ENCODE measurements around the gene SLC6A7. TPM values are rescaled to one million over a fixed set of nuclear protein-coding genes. Genes with fewer than 3 reads are reported as not detected.

SLC6A7 gene
- total RNA-seq, 1 donor from 2014 or later, result not detected

GRCh38 chr5:150189326-150189725 is 536 bp upstream of the SLC6A7 start:
- intact Hi-C loops (cut with micrococcal nuclease), result no loop called here

DNA sequence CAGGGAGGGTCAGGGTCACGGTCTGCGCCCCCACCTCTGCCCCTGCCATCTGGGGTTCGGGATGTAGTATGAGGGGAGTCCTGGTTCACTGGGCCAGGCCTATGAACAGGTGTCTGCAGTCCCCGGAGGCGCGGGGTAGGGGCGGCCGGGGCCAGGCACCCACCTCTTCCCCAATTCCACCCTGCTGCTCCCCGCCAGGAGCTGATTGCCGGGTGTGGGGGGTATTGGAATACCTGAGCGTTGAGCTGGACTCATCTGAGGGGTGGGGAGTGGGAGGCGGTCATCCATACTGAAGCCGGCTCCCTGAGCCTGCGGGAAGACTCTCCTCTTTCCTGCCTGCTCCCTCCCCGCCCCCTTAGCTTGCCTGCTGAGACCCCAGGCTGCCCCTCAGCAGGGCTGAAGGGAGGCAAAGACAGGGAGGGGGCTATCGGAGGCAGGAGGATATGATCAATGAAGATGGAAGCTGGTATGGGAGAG is 679 bp downstream of the SLC6A7 start:
- intact Hi-C loops (cut with micrococcal nuclease), result no loop called here

DNA sequence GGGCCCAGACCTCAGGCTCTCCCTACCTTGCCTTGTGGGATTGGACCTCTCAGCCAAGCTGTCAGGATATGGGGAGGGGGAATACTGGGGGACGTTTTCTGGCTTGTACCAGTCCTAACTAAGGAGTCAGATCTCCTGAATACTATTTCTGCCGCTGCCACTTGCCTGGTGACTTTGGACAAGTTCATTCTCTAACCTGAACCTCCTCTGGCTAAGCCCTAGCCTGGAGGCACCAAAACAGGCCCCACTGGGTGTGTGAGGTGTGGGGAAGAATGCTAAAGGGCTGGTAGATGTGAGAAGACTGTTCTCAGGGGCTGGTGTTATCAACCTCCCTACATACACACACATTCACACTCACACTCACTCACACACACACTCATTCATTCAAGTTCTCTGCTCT is 1.1 kb downstream of the SLC6A7 start:
- intact Hi-C loops (cut with micrococcal nuclease), result no loop called here

DNA sequence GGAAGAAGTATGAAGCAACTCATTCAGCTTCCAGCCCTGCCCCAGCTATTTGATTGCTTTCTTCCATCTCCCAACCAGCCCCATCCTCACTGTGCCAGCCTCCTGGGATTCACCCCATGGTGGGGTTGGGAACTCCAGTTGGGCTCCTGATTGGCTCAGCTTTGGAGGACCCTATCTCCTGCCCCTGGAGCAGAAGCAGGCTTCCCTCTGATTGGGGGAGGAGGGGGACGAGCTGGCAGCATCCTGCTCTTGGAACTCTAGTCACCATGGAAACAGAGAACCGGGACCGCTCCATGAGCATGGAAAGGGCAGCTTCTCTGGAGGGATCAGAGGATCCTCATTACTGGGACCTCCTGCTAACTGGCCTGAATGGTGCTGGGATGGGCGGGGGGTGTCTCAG is 2.6 kb downstream of the SLC6A7 start:
- intact Hi-C loops (cut with micrococcal nuclease), result no loop called here

DNA sequence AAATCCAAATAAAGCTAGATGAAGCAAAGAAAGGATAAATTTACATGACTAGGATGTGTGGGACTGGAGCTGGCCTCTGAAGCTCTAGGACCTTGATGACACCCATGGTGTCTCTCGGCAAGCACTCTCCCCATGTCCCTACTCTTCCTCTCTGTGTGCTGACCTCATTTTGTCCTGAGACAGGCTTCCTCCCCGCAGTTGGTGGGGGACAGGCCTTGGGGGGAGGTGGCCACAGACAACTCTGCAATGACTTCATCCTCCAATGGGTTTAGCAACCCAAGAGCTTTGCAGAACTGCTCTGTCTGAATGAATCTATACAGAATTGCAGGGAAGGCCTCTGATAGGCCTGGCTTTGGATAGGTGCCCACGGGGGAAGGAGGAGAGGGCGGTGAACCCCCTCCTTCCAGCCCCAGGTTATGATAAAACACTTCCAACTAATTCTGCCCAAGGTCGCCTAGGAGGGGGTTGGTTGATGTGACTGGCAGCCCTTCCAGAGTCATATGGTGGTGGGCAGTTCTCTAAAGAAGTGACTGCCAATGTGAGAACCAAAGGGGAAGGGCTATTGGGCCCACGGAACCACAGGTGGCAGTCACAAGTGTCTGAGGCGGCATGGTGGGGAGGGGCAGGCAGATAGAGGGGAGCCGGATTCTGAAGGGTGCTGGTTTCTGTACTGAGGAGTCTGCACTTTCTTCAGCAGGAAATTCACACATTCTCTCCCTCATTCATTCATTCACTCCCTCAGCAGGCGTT is 6.0 kb downstream of the SLC6A7 start:
- intact Hi-C loops (cut with micrococcal nuclease), result no loop called here

DNA sequence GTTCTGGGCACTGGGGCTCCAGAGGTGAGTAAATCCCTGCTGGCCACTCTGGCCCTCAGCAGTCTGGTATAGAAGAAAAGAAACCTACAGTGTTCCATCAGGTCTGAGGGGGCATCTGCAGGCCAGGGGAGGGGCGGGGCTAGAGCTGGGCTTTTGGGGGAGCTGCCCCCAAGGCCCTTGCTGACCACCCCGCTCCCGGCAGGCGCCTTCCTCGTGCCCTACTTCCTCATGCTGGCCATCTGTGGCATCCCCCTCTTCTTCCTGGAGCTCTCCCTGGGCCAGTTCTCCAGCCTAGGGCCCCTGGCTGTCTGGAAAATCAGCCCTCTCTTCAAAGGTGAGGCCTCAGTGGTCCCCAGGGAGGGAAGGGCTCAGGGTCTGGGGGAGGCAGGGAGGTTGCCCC is 6.7 kb downstream of the SLC6A7 start:
- intact Hi-C loops (cut with micrococcal nuclease), result no loop called here

DNA sequence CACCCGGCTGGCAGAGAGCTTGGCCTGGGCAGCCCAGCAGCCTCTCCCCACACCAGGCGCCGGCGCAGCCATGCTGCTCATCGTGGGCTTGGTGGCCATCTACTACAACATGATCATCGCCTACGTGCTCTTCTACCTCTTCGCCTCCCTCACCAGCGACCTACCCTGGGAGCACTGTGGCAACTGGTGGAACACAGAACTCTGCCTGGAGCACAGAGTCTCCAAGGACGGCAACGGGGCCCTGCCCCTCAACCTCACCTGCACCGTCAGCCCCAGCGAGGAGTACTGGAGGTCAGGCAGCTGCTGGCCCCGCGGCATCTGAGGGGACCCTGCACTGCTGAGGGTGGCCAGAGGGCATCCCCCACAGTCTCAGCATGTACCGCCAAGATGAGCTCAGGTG is 7.1 kb downstream of the SLC6A7 start:
- intact Hi-C loops (cut with micrococcal nuclease), result no loop called here

GRCh38 chr5:150197476-150197875 is 7.6 kb downstream of the SLC6A7 start:
- intact Hi-C loops (cut with micrococcal nuclease), result no loop called here

DNA sequence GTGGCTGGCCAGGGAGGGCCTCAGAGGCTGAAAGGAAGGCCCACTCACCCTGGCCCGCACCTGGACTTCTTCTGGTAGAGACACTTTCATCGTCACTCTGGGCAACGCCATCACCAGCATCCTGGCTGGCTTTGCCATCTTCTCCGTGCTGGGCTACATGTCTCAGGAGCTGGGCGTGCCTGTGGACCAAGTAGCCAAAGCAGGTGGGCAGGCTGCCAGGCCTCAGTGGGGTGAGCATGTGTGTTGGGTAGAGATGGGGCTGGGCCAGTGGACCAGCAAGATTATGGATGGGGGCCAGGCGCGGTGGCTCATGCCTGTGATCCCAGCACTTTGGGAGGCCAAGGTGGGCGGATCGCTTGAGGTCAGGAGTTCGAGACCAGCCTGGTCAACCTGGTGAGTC is 12.6 kb downstream of the SLC6A7 start:
- intact Hi-C loops (cut with micrococcal nuclease), result no loop called here

DNA sequence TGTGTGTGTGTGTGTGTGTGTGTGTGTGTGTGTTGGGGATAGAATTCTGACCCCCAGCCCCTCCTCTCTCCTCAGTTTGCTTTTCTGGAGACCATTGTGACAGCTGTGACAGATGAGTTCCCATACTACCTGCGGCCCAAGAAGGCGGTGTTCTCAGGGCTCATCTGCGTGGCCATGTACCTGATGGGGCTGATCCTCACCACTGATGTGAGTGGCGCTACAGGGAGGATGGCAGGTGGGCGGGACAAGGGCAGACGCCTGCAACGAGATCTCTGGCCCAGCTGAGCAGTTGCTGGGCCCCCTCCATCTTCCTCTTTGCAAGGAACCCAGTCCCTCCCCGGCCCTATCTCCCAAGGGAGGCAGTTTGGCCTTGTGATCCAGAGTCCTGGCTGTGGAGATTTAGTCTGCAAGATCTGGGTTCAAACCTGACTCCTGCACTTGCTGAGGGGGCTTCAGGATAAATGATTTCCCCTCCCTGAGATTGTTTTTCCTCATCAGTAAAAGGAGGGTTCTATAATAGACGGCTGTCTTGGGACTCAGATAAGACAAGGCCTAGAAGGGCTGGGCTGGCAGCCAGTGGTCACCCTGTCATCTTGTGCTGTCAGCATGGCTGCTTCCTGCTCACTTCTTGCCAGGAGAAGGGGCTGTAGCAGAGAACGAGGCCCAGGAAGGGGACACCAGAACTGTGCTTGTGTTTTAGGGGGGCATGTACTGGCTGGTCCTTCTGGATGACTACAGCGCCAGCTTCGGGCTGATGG is 14.1 kb downstream of the SLC6A7 start:
- intact Hi-C loops (cut with micrococcal nuclease), result no loop called here

- intact Hi-C loops (cut with micrococcal nuclease), result no loop called here
These were observed 14.7 kb downstream of the SLC6A7 start for GRCh38 chr5:150204590-150204960.

DNA sequence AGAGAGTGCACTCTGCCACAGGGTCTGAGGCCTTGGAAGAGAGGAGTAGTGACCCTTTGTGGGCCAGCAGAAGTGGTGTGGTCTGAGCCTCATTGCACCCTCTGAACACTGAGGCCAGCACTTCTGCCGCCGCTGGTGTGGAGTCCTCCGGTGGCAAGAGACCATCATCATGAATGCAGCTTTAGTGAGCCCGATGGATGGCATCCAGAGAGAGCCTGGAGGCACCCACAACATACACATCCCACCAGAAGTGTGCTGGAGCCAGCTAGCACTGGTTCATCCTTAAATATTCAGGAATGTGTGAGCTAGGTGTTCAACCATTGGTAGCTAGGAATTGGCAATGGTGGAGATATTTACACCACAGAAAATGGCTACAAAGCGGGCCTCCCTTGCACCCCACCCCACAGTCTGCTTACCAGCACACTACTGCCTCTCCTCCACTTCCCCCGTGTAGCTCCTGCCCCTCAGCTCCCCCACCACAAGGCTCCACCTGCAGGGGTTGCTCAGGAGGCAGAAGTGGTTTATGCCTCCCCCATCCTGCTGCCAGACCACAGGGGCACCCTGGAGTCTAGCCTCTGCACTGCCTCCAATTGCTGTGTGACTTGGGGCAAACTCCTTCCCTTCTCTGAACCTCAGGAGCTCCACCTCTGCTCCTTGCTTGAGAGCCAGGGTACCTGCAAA is 16.4 kb downstream of the SLC6A7 start:
- intact Hi-C loops (cut with micrococcal nuclease), result no loop called here

GRCh38 chr5:150206779-150207115 is 16.9 kb downstream of the SLC6A7 start:
- intact Hi-C loops (cut with micrococcal nuclease), result no loop called here

DNA sequence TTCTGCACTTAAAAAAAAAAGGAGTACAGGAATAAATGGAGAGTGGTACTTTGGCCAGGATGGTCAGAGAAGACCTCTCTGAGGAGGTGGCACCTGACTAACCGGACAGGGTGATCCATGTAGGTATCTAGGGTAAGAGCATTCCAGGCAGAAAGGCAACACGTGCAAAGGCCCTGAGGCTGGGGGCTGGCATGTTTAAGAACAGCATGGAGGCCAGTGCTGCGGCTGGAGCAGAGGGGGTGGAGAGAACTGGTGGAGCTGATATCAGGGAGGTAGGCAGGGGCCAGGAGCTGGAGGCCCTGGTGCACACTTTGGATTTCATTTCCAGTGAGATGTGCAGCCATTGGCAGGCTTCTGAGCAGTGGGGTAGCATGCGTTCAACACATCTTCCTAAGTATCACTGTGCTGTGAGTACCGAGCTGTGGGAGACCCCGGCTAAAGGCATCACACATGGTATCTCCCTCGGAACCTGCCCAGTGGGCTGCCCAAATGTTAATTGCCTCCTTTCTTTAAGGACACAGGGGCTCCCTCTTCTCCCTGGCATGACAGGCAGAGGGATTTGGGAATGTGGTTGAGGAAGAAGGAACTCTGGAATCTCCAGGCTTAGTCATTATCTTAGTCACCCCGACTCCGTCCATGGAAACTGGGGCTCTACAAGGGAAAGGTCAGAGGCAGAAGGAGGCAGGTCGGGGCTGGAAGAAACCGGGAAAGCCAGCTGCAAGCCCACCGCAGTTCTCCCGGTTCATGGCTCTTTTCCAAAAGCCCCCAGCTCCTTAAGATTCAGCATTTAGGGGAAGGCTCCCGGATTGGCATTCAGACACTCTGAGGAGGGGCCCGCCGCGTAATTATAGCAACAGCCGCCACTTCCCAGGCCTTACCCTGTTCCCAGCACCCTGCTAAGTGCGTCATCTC is 18.6 kb downstream of the SLC6A7 start:
- intact Hi-C loops (cut with micrococcal nuclease), result no loop called here

DNA sequence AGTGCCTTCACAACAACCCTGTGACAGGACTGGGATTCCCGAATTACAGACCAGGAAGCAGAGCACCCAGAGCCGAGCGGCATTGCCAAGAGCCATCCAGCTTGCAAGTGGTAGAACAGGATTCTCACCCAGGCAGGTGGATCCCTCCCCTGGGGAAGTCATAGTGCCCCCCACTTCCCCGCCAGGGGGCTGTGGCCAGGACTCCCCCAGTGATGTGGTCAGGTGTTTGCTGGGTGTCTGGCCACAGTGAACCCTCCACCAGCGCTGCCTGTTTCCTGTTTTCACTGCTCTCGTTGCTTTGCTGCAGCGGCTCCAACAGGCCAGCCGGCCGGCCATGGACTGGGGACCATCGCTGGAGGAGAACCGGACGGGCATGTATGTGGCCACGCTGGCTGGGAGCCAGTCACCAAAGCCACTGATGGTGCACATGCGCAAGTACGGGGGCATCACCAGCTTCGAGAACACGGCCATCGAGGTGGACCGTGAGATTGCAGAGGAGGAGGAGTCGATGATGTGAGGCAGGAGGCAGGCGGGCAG is 19.3 kb downstream of the SLC6A7 start:
- intact Hi-C loops (cut with micrococcal nuclease), result no loop called here

DNA sequence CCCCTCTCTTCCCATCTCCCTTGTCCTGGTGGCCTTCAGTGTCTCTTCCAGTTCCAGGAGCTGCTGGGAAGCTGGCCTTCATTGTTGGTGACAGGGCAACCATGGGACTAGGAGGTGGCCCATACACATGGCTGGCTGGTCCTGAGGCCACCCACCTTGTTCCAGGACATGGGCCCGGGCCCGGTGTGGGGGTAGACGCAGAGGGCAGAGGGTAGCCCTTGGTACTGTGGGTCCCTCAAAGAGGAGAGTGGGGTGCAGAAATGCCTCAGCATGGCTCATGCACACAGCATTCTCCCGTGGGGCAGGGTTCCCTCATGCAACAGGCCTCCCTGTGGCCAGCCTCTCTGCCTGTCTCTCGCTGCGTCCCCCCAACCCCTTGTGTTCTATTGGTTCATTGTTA is 20.8 kb downstream of the SLC6A7 start:
- intact Hi-C loops (cut with micrococcal nuclease), result no loop called here

DNA sequence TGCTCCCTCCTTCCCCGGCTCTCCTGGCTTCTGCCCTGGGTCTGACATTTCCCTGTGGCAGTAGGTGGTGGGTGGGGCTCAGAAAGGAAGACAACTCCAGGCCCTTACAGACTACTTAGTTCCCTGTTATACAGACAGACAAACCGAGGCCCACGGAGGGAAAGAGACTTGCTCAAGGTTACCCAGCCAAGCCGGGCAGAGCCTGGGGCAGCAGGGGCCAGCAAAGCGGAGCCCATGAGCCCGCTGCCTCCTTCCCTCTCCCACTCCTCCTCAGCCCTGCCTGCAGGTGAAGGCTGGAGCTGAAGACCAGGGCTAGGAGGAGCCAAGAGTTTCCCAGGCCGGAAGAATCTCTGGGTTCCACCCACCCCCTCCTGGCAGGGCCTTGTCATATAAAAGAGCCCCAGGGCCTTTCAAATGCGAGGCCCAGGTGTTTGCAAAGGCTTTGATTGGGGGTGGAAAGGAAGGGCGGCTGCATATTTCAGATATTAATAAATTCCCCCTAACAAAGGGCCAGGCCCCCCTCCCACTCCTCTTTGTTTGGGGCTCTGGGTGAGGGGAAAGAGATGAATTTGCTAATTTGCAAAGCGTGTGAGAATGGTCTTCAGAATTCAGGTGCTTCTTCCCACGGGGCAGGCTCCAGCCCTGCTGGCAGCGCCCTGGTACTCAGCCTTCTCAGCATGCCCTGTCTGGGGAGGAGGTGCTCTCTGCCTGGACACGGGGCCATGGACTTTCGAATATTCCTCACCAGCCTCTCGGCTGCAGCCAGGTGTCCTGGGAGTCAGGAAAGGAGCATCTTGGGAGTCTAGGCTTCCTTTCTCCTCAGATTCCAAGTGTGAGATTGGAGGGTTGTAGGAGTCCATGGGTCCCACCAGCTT is 21.5 kb downstream of the SLC6A7 start:
- intact Hi-C loops (cut with micrococcal nuclease), result no loop called here

- intact Hi-C loops (cut with micrococcal nuclease), result no loop called here
These were observed 23.7 kb downstream of the SLC6A7 start for GRCh38 chr5:150213530-150213929.

GRCh38 chr5:150214289-150214688 is 24.4 kb downstream of the SLC6A7 start:
- intact Hi-C loops (cut with micrococcal nuclease), result no loop called here
